ENCODE measurements around the gene LDLRAD3.

- TF ChIP-seq CTCF (conservative IDR thresholded peaks at IDR 0.05; ENCODE audit: low read length) (no peak), EZH2phosphoT487 (IDR thresholded peaks at IDR 0.05; ENCODE audit: borderline replicate concordance, low read depth, low read length) (no peak)
Measured at GRCh38 chr11:35969089-35970042, 25.5 kb downstream of the LDLRAD3 start.
